HG02798 (cell line): ENCODE data around the gene SRPX2.
A peak's percentile ranks its signal among the peaks of the same experiment; 100 is the strongest.

Experiments used
- ATAC-seq: cut with Tn5 transposase; IDR thresholded peaks from one replicate; pipeline ENCODE4 v1.9.1; 2021; ENCODE audit warnings: mild to moderate bottlenecking; ENCODE audit not compliant: unreplicated experiment, poor library complexity

SRPX2 gene, protein sequence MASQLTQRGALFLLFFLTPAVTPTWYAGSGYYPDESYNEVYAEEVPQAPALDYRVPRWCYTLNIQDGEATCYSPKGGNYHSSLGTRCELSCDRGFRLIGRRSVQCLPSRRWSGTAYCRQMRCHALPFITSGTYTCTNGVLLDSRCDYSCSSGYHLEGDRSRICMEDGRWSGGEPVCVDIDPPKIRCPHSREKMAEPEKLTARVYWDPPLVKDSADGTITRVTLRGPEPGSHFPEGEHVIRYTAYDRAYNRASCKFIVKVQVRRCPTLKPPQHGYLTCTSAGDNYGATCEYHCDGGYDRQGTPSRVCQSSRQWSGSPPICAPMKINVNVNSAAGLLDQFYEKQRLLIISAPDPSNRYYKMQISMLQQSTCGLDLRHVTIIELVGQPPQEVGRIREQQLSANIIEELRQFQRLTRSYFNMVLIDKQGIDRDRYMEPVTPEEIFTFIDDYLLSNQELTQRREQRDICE

DNA sequence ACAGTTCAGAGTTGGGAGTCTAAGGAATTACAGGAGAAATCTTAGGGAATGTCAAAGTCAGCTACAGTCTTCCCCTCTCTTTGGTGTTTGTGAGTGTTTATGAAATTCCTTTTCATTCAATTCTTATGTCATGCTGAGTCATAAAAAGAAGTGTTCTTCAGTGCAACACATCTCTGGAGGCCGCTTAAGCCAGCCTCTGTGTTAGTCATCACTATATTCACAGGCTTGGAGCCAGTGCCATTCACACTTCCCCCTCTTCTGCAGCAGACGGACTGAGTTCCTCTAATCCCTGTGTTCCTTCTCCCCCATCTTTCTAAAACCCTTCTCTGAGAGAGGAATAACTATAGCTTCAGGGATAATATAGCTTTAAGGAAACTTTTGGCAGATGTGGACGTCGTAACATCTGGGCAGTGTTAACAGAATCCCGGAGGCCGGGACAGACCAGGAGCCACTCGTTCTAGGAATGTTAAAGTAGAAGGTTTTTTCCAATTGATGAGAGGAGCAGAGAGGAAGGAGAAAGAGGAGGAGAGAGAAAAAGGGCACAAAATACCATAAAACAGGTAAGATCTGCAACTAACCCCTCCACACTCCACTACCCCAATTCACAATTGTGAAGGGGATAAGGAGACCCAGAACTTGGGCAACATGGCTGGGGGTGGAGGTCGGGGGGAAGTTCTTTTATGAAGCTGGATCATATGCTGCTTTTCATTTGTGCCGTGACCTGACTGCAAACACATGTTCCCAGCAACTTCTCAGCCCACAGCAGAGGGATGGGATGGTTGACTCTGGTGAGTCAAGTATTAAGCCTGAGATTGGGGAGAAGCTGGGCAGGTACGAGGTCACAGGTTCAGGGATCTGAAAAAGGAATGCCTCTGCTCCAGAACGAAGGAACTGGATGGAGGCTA lies at the start of gene SRPX2:
Gene SRPX2, plus strand, starts transcription at position 244 of the 905 bp plus-strand sequence. CDS start 2,124 bp downstream, outside the sequence.
- ATAC-seq: no peak

DNA sequence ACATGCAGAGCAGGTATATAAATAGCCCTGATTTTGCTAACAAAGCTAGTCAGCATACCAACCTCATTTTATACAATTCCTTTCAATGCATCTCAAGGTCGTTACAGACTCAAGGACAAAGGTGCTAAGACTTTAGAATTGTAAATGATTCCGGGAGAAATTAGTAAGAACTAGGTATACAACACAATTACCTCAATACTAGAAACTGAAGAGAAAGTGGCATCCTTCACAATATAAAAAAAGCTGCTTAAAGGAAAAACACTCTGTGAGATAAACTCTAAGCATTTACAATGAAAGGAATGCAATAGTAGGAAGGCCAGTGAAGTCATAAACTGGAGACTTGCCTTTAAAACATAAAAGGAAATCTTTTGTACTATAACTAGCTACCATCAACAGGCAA lies 47.4 kb upstream of the SRPX2 start:
- ATAC-seq: no peak

DNA sequence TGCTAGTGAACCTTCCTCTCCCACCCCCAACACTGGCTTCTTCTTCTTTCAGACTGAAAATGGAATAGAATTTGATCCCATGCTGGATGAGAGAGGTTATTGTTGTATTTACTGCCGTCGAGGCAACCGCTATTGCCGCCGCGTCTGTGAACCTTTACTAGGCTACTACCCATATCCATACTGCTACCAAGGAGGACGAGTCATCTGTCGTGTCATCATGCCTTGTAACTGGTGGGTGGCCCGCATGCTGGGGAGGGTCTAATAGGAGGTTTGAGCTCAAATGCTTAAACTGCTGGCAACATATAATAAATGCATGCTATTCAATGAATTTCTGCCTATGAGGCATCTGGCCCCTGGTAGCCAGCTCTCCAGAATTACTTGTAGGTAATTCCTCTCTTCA lies 44.5 kb upstream of the SRPX2 start:
- ATAC-seq: no peak

DNA sequence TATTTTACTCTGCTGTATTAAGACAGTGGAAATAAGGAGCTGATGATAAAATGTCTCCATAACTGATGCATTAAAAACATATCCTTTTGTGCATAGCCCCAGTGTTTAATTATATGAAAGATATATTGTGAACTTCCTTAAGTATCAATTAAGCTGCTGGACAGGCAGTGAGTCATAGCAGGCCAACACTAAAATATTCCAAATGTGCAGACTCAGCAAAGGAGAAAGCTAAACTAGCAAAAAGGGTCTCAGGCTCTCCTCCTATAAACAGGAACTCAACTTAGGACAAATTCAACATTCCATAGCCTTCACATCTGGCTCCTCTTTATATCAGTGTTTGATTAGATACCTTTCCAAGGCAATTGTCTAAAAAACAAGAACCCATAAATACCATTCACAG lies 43.7 kb upstream of the SRPX2 start:
- ATAC-seq: no peak

GRCh38 chrX:100600758-100601157 lies 43.2 kb upstream of the SRPX2 start:
- no peak for ATAC-seq

- no peak for ATAC-seq
Measured at GRCh38 chrX:100606753-100607152, 37.2 kb upstream of the SRPX2 start.

DNA sequence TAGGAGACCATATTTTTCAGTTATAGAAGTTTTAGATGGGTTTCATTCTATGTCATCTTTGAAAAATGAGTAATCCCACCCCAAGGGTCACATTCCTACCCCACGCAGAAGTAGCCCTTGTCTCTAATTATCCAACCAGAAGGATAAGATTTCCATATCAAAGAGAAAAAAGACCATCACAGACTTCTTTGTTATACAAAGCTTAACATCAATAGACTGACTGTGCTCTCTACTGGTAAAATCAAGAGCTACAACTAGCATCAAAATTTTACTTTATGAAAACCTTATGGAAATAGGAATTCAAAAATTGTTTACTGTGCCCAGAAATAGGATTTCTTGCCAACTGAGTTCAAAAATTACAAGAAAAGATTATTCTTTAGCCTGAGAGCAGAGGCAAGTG lies 34.4 kb upstream of the SRPX2 start:
- no peak for ATAC-seq

GRCh38 chrX:100611951-100612350 lies 32.0 kb upstream of the SRPX2 start:
- no peak for ATAC-seq

DNA sequence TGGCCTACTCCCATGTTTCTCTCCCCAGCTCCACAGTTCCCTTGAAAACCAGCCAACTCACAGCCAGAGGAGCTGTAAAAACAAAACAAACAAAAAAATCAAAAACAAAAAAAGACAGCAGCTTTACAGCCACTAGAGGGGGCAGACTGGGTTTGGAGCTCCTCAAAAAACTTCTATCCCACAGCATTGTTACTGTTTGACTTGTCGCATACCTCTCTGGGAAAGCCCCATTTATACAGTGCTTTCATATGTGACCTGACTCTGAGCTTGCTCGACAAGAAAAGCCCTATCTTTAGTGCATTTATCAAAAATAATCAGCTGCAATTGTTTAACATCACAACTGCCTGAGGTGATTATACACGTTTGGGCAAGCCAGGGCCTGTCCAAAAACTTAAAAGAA lies 29.0 kb upstream of the SRPX2 start:
- peak; percentile 93 for ATAC-seq

GRCh38 chrX:100623001-100623400 lies 21.0 kb upstream of the SRPX2 start:
- no peak for ATAC-seq

DNA sequence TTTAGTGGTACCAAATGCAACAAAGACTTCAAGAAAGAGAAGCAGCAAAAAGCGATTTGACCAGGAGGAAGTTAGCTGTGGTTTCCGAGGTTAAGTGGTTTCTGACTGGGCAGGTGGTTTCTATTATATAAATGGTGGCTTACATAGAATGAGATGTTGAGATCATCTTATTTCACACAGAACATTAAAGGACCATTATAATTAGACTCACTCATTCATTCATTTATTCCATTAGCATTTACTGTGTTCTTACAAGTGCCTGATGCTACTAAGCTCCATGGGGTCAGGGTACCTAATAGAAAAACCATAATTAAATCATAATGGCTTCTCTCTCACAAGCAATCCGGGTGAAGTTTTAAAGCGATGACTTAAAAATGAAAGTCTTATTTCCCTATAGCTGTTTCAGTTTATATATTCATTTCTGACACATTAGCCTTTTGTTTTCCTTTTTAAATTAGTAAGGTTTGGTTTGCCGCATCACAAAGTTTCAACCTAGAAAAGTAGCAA lies 18.0 kb upstream of the SRPX2 start:
- ATAC-seq: peak; percentile 92

- ATAC-seq: no peak
Measured at GRCh38 chrX:100635040-100635439, 9.0 kb upstream of the SRPX2 start.

- no peak for ATAC-seq
Measured at GRCh38 chrX:100635989-100636320, 8.0 kb upstream of the SRPX2 start.

DNA sequence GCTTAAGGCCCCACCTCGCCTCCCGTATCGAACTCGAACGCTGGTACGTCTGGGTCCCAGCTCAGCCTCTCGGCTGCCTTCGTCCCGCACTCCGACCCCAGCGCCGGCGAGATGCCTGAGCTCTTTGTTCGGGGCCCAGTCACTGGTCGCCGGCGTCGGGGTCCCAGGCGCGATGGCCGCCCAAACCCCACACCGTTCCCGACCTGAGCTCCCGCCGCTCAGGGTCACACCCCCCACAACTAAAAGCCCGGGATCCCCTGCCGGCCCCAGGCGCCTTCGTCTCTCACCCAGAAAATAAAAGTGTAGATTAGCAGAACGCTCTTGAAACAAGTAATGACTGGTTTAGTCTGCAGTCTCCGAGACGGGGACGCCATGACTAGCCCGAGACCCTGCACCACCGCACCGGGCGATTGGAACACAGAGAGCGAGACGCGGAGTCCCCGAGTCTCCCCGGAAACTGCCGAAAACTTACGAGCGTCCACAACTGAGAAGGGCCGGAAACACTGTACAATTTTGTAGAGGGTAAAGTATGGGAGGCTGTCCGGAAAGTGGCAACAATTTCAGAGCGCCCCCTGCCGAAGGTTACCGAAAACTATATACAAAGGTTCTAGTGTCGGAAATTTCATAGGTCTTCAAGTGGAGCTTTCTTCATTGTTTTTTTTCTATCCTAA lies 7.5 kb upstream of the SRPX2 start, which contains the start of gene TSPAN6:
Gene TSPAN6, minus strand, starts transcription at position 486 of the 671 bp plus-strand sequence. Its CDS starts 112 bp downstream, at position 374.
- peak; percentile 91 for ATAC-seq

DNA sequence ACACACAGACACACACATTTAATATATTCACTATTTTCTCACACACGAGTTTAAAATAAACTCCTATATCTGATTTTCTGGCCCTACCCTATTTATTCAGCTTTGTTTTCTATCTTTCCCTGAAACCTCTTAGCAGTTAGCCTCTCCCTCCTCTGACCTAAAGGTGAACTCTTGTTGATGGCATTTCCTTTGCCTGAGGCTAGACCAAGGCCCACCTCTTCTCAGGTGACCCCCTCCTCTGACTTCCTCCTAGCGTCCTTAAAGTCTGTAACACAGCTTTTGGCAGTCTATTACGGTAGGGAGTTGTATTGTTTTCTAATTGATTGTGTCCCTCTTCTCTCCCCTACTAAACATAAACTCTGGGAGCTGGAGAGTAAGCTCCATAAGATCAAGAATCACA lies 1.7 kb upstream of the SRPX2 start:
- no peak for ATAC-seq

GRCh38 chrX:100643212-100643611 lies 787 bp upstream of the SRPX2 start:
- ATAC-seq: no peak

GRCh38 chrX:100645106-100645505 lies 1.1 kb downstream of the SRPX2 start:
- no peak for ATAC-seq

- ATAC-seq: no peak
Measured at GRCh38 chrX:100647095-100647494, 3.1 kb downstream of the SRPX2 start.

- no peak for ATAC-seq
Measured at GRCh38 chrX:100647739-100648138, 3.7 kb downstream of the SRPX2 start.
